HCT116 (cell line): ENCODE results near the gene COPS3. TPM values are rescaled to one million over a fixed set of nuclear protein-coding genes. Genes with fewer than 3 reads are reported as not detected.

Source experiments
- ATAC-seq: fragments of 200-7000 bp; cut with Tn5 transposase; 2 replicates; pipeline ENCODE4 v1.9.1; 2020; ENCODE audit warnings: mild to moderate bottlenecking, moderate library complexity
- BruUV-seq: library from RNA; stranded (reverse); fragments of 400-500 nt; replicated peaks from 2 replicates; lab custom pipeline; 2021; lab: Mats Ljungman, UMichigan
- CTCF ChIA-PET: fragments of 300-600 bp; sonication (Branson Sonifier 250); formaldehyde crosslinking; loops from one replicate; lab custom pipeline; 2021; ENCODE audit warnings: antibody characterized with exemption; lab: Charles Lee
- POLR2A ChIA-PET: fragments of 300-600, 350-600 bp; sonication (Branson Sonifier 250); formaldehyde crosslinking; loops from one replicate; lab custom pipeline; 2021; ENCODE audit warnings: antibody characterized with exemption; lab: Charles Lee
- RAD21 ChIA-PET, 2 experiments: fragments of 300-600 bp; sonication (Branson Sonifier 250); formaldehyde crosslinking; loops; one replicate each; lab custom pipeline; 2023; ENCODE audit warnings: low total read pairs in 2 of 2; ENCODE audit not compliant: uncharacterized antibody in 2 of 2, unreplicated experiment in 2 of 2, low non-redundant PET in 1 of 2; lab: Charles Lee
- DNase-seq: peaks from one replicate; pipeline ENCODE4 v3.0.0-alpha.2; 2010; ENCODE audit warnings: low read depth, low spot score
- H2AFZ ChIP-seq: fragments of 200-600 bp; shearing (Covaris generic), sonication (generic); 2 replicates; pipeline ENCODE4 v1.6.1; 2017; ENCODE audit warnings: low read depth, mixed run types, mixed read lengths, antibody characterized with exemption, low read length; ENCODE audit not compliant: poor library complexity, severe bottlenecking
- H3K27ac ChIP-seq: 2 replicates; pipeline ENCODE4 v1.5.1; 2012; ENCODE audit warnings: low read depth, low read length
- H3K27me3 ChIP-seq: fragments of 200-600 bp; sonication (generic); 2 replicates; pipeline ENCODE4 v1.6.1; 2016; ENCODE audit warnings: mixed run types, low read length, mixed read lengths; ENCODE audit not compliant: insufficient read depth
- H3K36me3 ChIP-seq, 2 experiments: fragments of 200-500 bp in 1 of 2; fragments of 200-600 bp in 1 of 2; sonication (Bioruptor generic) in 1 of 2; sonication (generic) in 1 of 2; 2 replicates each; pipeline versions ENCODE4 v1.5.1 to v1.6.1; 2014 to 2016; ENCODE audit warnings: low read length in 2 of 2, inconsistent platforms in 1 of 2, mixed read lengths in 1 of 2, mixed run types in 1 of 2; ENCODE audit not compliant: insufficient read depth in 2 of 2, control insufficient read depth in 1 of 2
- H3K4me1 ChIP-seq, 2 experiments: fragments of 200-600 bp in 1 of 2; sonication (generic) in 1 of 2; 2 replicates each; pipeline versions ENCODE4 v1.5.1 to v1.6.1; 2012 to 2017; ENCODE audit warnings: low read length in 2 of 2, inconsistent platforms in 1 of 2, mild to moderate bottlenecking in 1 of 2, mixed read lengths in 1 of 2, mixed run types in 1 of 2, moderate library complexity in 1 of 2; ENCODE audit not compliant: insufficient read depth in 2 of 2, control insufficient read depth in 1 of 2
- H3K4me2 ChIP-seq: fragments of 200-600 bp; sonication (generic); 2 replicates; pipeline ENCODE4 v1.6.1; 2017; ENCODE audit warnings: mixed run types, low read length, mixed read lengths
- H3K4me3 ChIP-seq, 2 experiments: fragments of 200-600 bp in 1 of 2; sonication (generic) in 1 of 2; replicated peaks in 1 of 2; 2 replicates each; pipeline ENCODE4 v1.5.1; 2011 to 2016; ENCODE audit warnings: low read length in 2 of 2, control low read depth in 1 of 2, low read depth in 1 of 2, mild to moderate bottlenecking in 1 of 2, mixed read lengths in 1 of 2, mixed run types in 1 of 2
- H3K79me2 ChIP-seq: fragments of 200-600 bp; sonication (generic); 2 replicates; pipeline ENCODE4 v1.6.1; 2017; ENCODE audit warnings: mild to moderate bottlenecking, mixed run types, low read length, moderate library complexity, mixed read lengths; ENCODE audit not compliant: insufficient read depth
- H3K9ac ChIP-seq: fragments of 200-600 bp; sonication (generic); 2 replicates; pipeline ENCODE4 v1.6.1; 2016; ENCODE audit warnings: low read length, mixed read lengths
- H3K9me2 ChIP-seq: fragments of 200-600 bp; sonication (generic), shearing (Covaris generic); 2 replicates; pipeline ENCODE4 v1.6.1; 2017; ENCODE audit warnings: mixed run types, mild to moderate bottlenecking, moderate library complexity; ENCODE audit not compliant: insufficient read depth
- H3K9me3 ChIP-seq, 2 experiments: fragments of 200-500 bp in 1 of 2; fragments of 200-600 bp in 1 of 2; sonication (Bioruptor generic) in 1 of 2; sonication (generic) in 1 of 2; 2 replicates each; pipeline ENCODE4 v1.6.1; 2014 to 2017; ENCODE audit warnings: low read length in 2 of 2, mixed read lengths in 2 of 2, inconsistent platforms in 1 of 2, low read depth in 1 of 2, mild to moderate bottlenecking in 1 of 2, mixed run types in 1 of 2, moderate library complexity in 1 of 2; ENCODE audit not compliant: control insufficient read depth in 1 of 2, insufficient read depth in 1 of 2
- H4K20me1 ChIP-seq: fragments of 200-600 bp; sonication (generic), shearing (Covaris generic); 2 replicates; pipeline ENCODE4 v1.6.1; 2017; ENCODE audit warnings: mixed run types, mild to moderate bottlenecking, moderate library complexity; ENCODE audit not compliant: insufficient read depth
- CBX3 ChIP-seq: IDR thresholded peaks from 2 replicates; pipeline ENCODE4 v1.6.1; 2012; ENCODE audit warnings: low read depth
- EGR1 ChIP-seq: IDR thresholded peaks from 2 replicates; pipeline ENCODE4 v1.6.1; 2012; ENCODE audit warnings: low read depth
- ELF1 ChIP-seq: IDR thresholded peaks from 2 replicates; pipeline ENCODE4 v1.6.1; 2012; ENCODE audit warnings: low read depth, borderline replicate concordance
- EZH2phosphoT487 ChIP-seq: fragments of 200-600 bp; IDR thresholded peaks from 2 replicates; pipeline ENCODE4 v1.6.1; 2018; ENCODE audit warnings: antibody characterized with exemption, borderline replicate concordance
- JUND ChIP-seq: IDR thresholded peaks from 2 replicates; pipeline ENCODE4 v1.6.1; 2012
- POLR2A ChIP-seq: IDR thresholded peaks from 2 replicates; pipeline ENCODE4 v1.7.0; 2011; ENCODE audit warnings: borderline replicate concordance; ENCODE audit not compliant: insufficient read depth, insufficient read length; ENCODE audit errors: extremely low read depth
- POLR2AphosphoS5 ChIP-seq: IDR thresholded peaks from 2 replicates; pipeline ENCODE4 v1.6.1; 2011; ENCODE audit warnings: mild to moderate bottlenecking, low read depth, low read length, moderate library complexity
- RAD21 ChIP-seq: IDR thresholded peaks from 2 replicates; pipeline ENCODE4 v1.6.1; 2012; ENCODE audit warnings: low read depth, mild to moderate bottlenecking
- SIN3A ChIP-seq: IDR thresholded peaks from 2 replicates; pipeline ENCODE4 v1.6.1; 2012; ENCODE audit warnings: low read depth
- SP1 ChIP-seq: IDR thresholded peaks from 2 replicates; pipeline ENCODE4 v1.6.1; 2012; ENCODE audit warnings: low read depth
- SRF ChIP-seq: IDR thresholded peaks from 2 replicates; pipeline ENCODE4 v1.6.1; 2012; ENCODE audit warnings: low read depth
- TCF7L2 ChIP-seq: IDR thresholded peaks from 2 replicates; pipeline ENCODE4 v1.7.0; 2011; ENCODE audit warnings: borderline replicate concordance, inconsistent platforms; ENCODE audit not compliant: insufficient read depth, insufficient read length; ENCODE audit errors: extremely low read depth
- YY1 ChIP-seq: IDR thresholded peaks from 2 replicates; pipeline ENCODE4 v1.6.1; 2011; ENCODE audit warnings: low read length, low read depth, moderate library complexity, mild to moderate bottlenecking; ENCODE audit not compliant: insufficient replicate concordance; ENCODE audit errors: extremely low read depth
- ZFX ChIP-seq: fragments of 450-650 bp; IDR thresholded peaks from 2 replicates; pipeline ENCODE4 v1.6.1; 2017
- ZNF274 ChIP-seq: fragments of 200-500 bp; sonication (Bioruptor generic); IDR thresholded peaks from 2 replicates; pipeline ENCODE4 v1.6.1; 2014; ENCODE audit warnings: mild to moderate bottlenecking, low read depth, low read length, inconsistent platforms
- intact Hi-C: fragments of 100-400 bp; cut with micrococcal nuclease; formaldehyde crosslinking; loops from 2 replicates; pipeline ENCODE4 v1.10.0; 2022
- total RNA-seq: library from RNA; stranded (reverse); gene quantifications from one replicate; pipeline ENCODE4 v1.2.1, GENCODE V29; 2021; ENCODE audit not compliant: unreplicated experiment
- TF ChIP-seq, protein P1 (sequence below), 3 experiments: fragments of 200-600 bp in 1 of 3; sonication (generic) in 1 of 3; IDR thresholded peaks in 2 of 3; conservative IDR thresholded peaks in 1 of 3; 2 replicates each; pipeline ENCODE4 v1.5.1; 2012 to 2017; ENCODE audit warnings: low read depth in 2 of 3, low read length in 2 of 3, antibody characterized with exemption in 1 of 3, borderline replicate concordance in 1 of 3, control low read depth in 1 of 3, mild to moderate bottlenecking in 1 of 3, mixed read lengths in 1 of 3, mixed run types in 1 of 3, moderate library complexity in 1 of 3; ENCODE audit not compliant: insufficient read depth in 1 of 3
- TF ChIP-seq, protein P2 (sequence below): IDR thresholded peaks from 2 replicates; pipeline ENCODE4 v1.6.1; 2012
- TF ChIP-seq, protein P3 (sequence below): IDR thresholded peaks from 2 replicates; pipeline ENCODE4 v1.6.1; 2012; ENCODE audit warnings: low read depth
- TF ChIP-seq, protein P4 (sequence below): IDR thresholded peaks from 2 replicates; pipeline ENCODE4 v1.6.1; 2011; ENCODE audit warnings: mild to moderate bottlenecking, low read length, moderate library complexity; ENCODE audit not compliant: insufficient replicate concordance; ENCODE audit errors: extremely low read depth

Gene COPS3
- total RNA-seq, 1 experiment from 2014 or later = 99.0 TPM

DNA sequence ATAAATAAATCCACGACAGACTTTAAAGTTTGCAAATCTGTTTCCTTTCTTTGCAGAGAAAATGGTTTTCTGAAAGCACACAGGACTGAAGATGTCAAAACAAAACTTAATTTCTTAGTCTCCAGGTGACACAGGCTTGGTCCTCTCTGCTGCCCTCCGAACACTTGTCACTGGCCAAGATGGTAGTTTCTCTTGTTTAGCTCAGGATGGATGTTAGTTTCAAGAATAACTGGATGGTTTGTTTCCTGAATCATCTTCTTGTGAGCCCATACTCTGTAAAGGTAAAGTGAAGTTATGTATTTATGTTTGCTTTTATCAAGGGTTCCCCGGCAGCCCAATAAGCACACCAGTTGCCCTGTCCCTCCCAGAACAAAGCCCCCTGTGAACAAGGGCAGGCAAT lies 34.2 kb downstream of the COPS3 start (continued):
- TF ChIP-seq ELF1 (no peak), ZFX (no peak), SRF (no peak), ZNF274 (no peak), EZH2phosphoT487 (no peak), RAD21 (no peak)

DNA sequence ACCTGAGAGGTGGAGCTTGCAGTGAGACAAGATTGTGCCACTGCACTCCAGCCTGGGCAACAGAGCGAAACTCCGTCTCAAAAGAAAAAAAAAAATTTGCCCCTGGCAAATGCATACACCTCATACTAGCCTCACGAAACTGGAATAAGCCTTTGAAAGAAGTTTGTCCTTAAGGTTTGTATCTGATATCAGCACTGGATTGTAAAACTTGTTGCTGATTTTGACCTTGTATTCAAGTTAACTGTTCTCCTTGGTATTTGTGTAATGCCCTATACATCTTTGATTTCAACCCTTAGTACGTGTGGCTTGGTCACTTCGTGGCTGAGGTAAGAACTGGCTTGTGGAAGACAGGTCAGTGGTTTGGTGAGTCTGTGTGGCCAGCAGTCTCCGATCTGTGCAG lies 37.9 kb downstream of the COPS3 start:
- Histone ChIP-seq H3K4me2 (no peak overlapping the region), H4K20me1 (no peaks in the 10 kb centered on the region), H3K27me3 (no peaks in the 10 kb centered on the region), H3K27ac (no peak overlapping the region), H3K4me1 (peaks cover 2 to 4% of the 10 kb centered on the region in 2 experiments; a peak in 1 of 4 replicates), H3K9me2 (no peaks in the 10 kb centered on the region), H3K79me2 (no peaks in the 10 kb centered on the region), H2AFZ (no peak overlapping the region), H3K36me3 (peaks cover 14 to 23% of the 10 kb centered on the region in 2 experiments; a peak in 3 of 4 replicates), H3K9ac (no peak overlapping the region)
- ATAC-seq (no peak), DNase-seq (no peak)
- intact Hi-C loops = no loop called here
- POLR2A ChIA-PET = no interaction called here
- TF ChIP-seq SP1 = no peak
- TF ChIP-seq, protein P1, sequence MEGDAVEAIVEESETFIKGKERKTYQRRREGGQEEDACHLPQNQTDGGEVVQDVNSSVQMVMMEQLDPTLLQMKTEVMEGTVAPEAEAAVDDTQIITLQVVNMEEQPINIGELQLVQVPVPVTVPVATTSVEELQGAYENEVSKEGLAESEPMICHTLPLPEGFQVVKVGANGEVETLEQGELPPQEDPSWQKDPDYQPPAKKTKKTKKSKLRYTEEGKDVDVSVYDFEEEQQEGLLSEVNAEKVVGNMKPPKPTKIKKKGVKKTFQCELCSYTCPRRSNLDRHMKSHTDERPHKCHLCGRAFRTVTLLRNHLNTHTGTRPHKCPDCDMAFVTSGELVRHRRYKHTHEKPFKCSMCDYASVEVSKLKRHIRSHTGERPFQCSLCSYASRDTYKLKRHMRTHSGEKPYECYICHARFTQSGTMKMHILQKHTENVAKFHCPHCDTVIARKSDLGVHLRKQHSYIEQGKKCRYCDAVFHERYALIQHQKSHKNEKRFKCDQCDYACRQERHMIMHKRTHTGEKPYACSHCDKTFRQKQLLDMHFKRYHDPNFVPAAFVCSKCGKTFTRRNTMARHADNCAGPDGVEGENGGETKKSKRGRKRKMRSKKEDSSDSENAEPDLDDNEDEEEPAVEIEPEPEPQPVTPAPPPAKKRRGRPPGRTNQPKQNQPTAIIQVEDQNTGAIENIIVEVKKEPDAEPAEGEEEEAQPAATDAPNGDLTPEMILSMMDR (IDR thresholded peaks at IDR 0.05 in 2 of 3, conservative IDR thresholded peaks at IDR 0.05 in 1 of 3; ENCODE audit: borderline replicate concordance in 1 of 3, insufficient read depth in 1 of 3, low read depth in 2 of 3, low read length in 2 of 3) = no peak
- TF ChIP-seq ELF1 = no peak
- no peak for TF ChIP-seq POLR2A
- TF ChIP-seq TCF7L2 = no peak
- TF ChIP-seq EGR1 = no peak
- TF ChIP-seq, protein P2, sequence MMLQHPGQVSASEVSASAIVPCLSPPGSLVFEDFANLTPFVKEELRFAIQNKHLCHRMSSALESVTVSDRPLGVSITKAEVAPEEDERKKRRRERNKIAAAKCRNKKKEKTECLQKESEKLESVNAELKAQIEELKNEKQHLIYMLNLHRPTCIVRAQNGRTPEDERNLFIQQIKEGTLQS = no peak
- no peak for TF ChIP-seq JUND
- TF ChIP-seq ZFX = no peak
- TF ChIP-seq, protein P3, sequence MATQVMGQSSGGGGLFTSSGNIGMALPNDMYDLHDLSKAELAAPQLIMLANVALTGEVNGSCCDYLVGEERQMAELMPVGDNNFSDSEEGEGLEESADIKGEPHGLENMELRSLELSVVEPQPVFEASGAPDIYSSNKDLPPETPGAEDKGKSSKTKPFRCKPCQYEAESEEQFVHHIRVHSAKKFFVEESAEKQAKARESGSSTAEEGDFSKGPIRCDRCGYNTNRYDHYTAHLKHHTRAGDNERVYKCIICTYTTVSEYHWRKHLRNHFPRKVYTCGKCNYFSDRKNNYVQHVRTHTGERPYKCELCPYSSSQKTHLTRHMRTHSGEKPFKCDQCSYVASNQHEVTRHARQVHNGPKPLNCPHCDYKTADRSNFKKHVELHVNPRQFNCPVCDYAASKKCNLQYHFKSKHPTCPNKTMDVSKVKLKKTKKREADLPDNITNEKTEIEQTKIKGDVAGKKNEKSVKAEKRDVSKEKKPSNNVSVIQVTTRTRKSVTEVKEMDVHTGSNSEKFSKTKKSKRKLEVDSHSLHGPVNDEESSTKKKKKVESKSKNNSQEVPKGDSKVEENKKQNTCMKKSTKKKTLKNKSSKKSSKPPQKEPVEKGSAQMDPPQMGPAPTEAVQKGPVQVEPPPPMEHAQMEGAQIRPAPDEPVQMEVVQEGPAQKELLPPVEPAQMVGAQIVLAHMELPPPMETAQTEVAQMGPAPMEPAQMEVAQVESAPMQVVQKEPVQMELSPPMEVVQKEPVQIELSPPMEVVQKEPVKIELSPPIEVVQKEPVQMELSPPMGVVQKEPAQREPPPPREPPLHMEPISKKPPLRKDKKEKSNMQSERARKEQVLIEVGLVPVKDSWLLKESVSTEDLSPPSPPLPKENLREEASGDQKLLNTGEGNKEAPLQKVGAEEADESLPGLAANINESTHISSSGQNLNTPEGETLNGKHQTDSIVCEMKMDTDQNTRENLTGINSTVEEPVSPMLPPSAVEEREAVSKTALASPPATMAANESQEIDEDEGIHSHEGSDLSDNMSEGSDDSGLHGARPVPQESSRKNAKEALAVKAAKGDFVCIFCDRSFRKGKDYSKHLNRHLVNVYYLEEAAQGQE = no peak
- TF ChIP-seq YY1 = no peak
- no peak for TF ChIP-seq RAD21
- no peak for TF ChIP-seq CBX3
- no peak for TF ChIP-seq SIN3A
- no peak for TF ChIP-seq POLR2AphosphoS5
- TF ChIP-seq, protein P4, sequence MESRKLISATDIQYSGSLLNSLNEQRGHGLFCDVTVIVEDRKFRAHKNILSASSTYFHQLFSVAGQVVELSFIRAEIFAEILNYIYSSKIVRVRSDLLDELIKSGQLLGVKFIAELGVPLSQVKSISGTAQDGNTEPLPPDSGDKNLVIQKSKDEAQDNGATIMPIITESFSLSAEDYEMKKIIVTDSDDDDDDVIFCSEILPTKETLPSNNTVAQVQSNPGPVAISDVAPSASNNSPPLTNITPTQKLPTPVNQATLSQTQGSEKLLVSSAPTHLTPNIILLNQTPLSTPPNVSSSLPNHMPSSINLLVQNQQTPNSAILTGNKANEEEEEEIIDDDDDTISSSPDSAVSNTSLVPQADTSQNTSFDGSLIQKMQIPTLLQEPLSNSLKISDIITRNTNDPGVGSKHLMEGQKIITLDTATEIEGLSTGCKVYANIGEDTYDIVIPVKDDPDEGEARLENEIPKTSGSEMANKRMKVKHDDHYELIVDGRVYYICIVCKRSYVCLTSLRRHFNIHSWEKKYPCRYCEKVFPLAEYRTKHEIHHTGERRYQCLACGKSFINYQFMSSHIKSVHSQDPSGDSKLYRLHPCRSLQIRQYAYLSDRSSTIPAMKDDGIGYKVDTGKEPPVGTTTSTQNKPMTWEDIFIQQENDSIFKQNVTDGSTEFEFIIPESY = no peak
- TF ChIP-seq, all 23 proteins: peak for 0
- no TSS peak for BruUV-seq
- no peaks in the 10 kb centered on the region for H3K9me3 ChIP-seq
- CTCF ChIA-PET = no interaction called here
- RAD21 ChIA-PET = no interaction called here
- no peak overlapping the region for H3K4me3 ChIP-seq
